Activated T-helper 1 cell treated with anti-CD3 and anti-CD28 coated beads, Interleukin-12 subunit alpha, Interleukin-12 subunit beta, Interleukin-2, Interleukin-4 antibody, amounts not matched to agents 30 ng/mL and 10 ng/mL and 1 ng/mL, durations not matched to agents 14 hours and 24 hours and 36 hours (primary cell): Measurements from ENCODE around the gene IGF1R. TPM values are rescaled to one million over a fixed set of nuclear protein-coding genes. Genes with fewer than 3 reads are reported as not detected.

Experiments used
- DNase-seq: peaks from one replicate; pipeline ENCODE4 v3.0.0; 2021; ENCODE audit warnings: low spot score
- H3K27ac Mint-ChIP-seq: one replicate; pipeline ENCODE4 v1.8.0; 2021; ENCODE audit warnings: mild to moderate bottlenecking, mixed read lengths
- H3K27me3 Mint-ChIP-seq: one replicate; pipeline ENCODE4 v1.8.0; 2022; ENCODE audit warnings: mild to moderate bottlenecking, moderate library complexity, mixed read lengths; ENCODE audit not compliant: insufficient read depth
- H3K36me3 Mint-ChIP-seq: one replicate; pipeline ENCODE4 v1.8.0; 2021; ENCODE audit warnings: low read depth, mixed read lengths
- H3K4me1 Mint-ChIP-seq: one replicate; pipeline ENCODE4 v1.8.0; 2021; ENCODE audit warnings: low read depth, mixed read lengths
- H3K4me3 Mint-ChIP-seq: one replicate; pipeline ENCODE4 v1.8.0; 2021; ENCODE audit warnings: mild to moderate bottlenecking, moderate library complexity, mixed read lengths
- H3K9me3 Mint-ChIP-seq: one replicate; pipeline ENCODE4 v1.8.0; 2021; ENCODE audit warnings: mixed read lengths
- intact Hi-C: fragments of 100-400 bp; cut with micrococcal nuclease; formaldehyde crosslinking; loops from one replicate; pipeline ENCODE4 v1.15.1; 2024
- total RNA-seq: library from RNA; stranded (reverse); gene quantifications from 2 replicates; pipeline ENCODE4 v1.2.3, GENCODE V29; 2022

IGF1R gene
- total RNA-seq, 1 donor from 2014 or later, result 38.7 TPM

- H3K9me3 Mint-ChIP-seq, result no peaks in the 10 kb centered on the region
- intact Hi-C loops, result no loop called here
These were observed 70.9 kb downstream of the IGF1R start for GRCh38 chr15:98719137-98719740.

GRCh38 chr15:98720031-98720430 is 71.7 kb downstream of the IGF1R start:
- Mint-ChIP-seq H3K4me3 (no peak overlapping the region), H3K4me1 (peaks cover 42% of the 10 kb centered on the region)

More at GRCh38 chr15:98719137-98719740, 70.9 kb downstream of the IGF1R start:
- Mint-ChIP-seq H3K4me1 (peaks cover 50% of the 10 kb centered on the region), H3K4me3 (no peak overlapping the region), H3K36me3 (no peaks in the 10 kb centered on the region), H3K27ac (no peak overlapping the region), H3K27me3 (peaks cover 2% of the 10 kb centered on the region)
- DNase-seq, result no peak

GRCh38 chr15:98720577-98721565 is 72.5 kb downstream of the IGF1R start:
- H3K27me3 Mint-ChIP-seq, result peaks cover 2% of the 10 kb centered on the region
- intact Hi-C loops, result no loop called here
- H3K4me1 Mint-ChIP-seq, result peaks cover 35% of the 10 kb centered on the region
- no peaks in the 10 kb centered on the region for H3K36me3 Mint-ChIP-seq
- H3K4me3 Mint-ChIP-seq, result no peak overlapping the region
- no peaks in the 10 kb centered on the region for H3K9me3 Mint-ChIP-seq
- no peak overlapping the region for H3K27ac Mint-ChIP-seq
- no peak for DNase-seq

More at GRCh38 chr15:98720031-98720430, 71.7 kb downstream of the IGF1R start:
- Mint-ChIP-seq H3K27ac (no peak overlapping the region), H3K27me3 (peaks cover 2% of the 10 kb centered on the region), H3K36me3 (no peaks in the 10 kb centered on the region), H3K9me3 (no peaks in the 10 kb centered on the region)
- intact Hi-C loops, result no loop called here
- no peak for DNase-seq

- no peaks in the 10 kb centered on the region for H3K9me3 Mint-ChIP-seq
- peaks cover 23% of the 10 kb centered on the region for H3K4me1 Mint-ChIP-seq
- no peak overlapping the region for H3K27ac Mint-ChIP-seq
- peaks cover 2% of the 10 kb centered on the region for H3K27me3 Mint-ChIP-seq
- no peak for DNase-seq
- intact Hi-C loops, result no loop called here
- H3K36me3 Mint-ChIP-seq, result peaks cover 2% of the 10 kb centered on the region
- no peak overlapping the region for H3K4me3 Mint-ChIP-seq
These were observed 73.9 kb downstream of the IGF1R start for GRCh38 chr15:98722209-98722608.

- no peak for DNase-seq
- peaks cover 23% of the 10 kb centered on the region for H3K4me1 Mint-ChIP-seq
- H3K27ac Mint-ChIP-seq, result no peak overlapping the region
- H3K4me3 Mint-ChIP-seq, result no peak overlapping the region
- peaks cover 2% of the 10 kb centered on the region for H3K36me3 Mint-ChIP-seq
- intact Hi-C loops, result no loop called here
- H3K9me3 Mint-ChIP-seq, result no peaks in the 10 kb centered on the region
- peaks cover 2% of the 10 kb centered on the region for H3K27me3 Mint-ChIP-seq
These were observed 74.3 kb downstream of the IGF1R start for GRCh38 chr15:98722645-98723044.

GRCh38 chr15:98723195-98723594 is 74.9 kb downstream of the IGF1R start:
- H3K9me3 Mint-ChIP-seq, result no peaks in the 10 kb centered on the region
- DNase-seq, result no peak
- no peak overlapping the region for H3K4me3 Mint-ChIP-seq
- H3K36me3 Mint-ChIP-seq, result peaks cover 2% of the 10 kb centered on the region
- peaks cover 23% of the 10 kb centered on the region for H3K4me1 Mint-ChIP-seq
- intact Hi-C loops, result no loop called here
- no peak overlapping the region for H3K27ac Mint-ChIP-seq
- H3K27me3 Mint-ChIP-seq, result peaks cover 2% of the 10 kb centered on the region

- intact Hi-C loops, result no loop called here
- H3K27ac Mint-ChIP-seq, result no peak overlapping the region
These were observed 75.7 kb downstream of the IGF1R start for GRCh38 chr15:98724048-98724447.

GRCh38 chr15:98724494-98724893 is 76.2 kb downstream of the IGF1R start:
- intact Hi-C loops, result no loop called here
- peaks cover 23% of the 10 kb centered on the region for H3K4me1 Mint-ChIP-seq

More at GRCh38 chr15:98724048-98724447, 75.7 kb downstream of the IGF1R start:
- DNase-seq, result no peak
- Mint-ChIP-seq H3K4me3 (no peak overlapping the region), H3K4me1 (peaks cover 23% of the 10 kb centered on the region), H3K27me3 (peaks cover 2% of the 10 kb centered on the region), H3K36me3 (peaks cover 2% of the 10 kb centered on the region), H3K9me3 (no peaks in the 10 kb centered on the region)

GRCh38 chr15:98725874-98726273 is 77.5 kb downstream of the IGF1R start:
- H3K4me1 Mint-ChIP-seq, result peaks cover 12% of the 10 kb centered on the region
- peaks cover 2% of the 10 kb centered on the region for H3K36me3 Mint-ChIP-seq
- peaks cover 1% of the 10 kb centered on the region for H3K27me3 Mint-ChIP-seq
- H3K27ac Mint-ChIP-seq, result no peak overlapping the region
- no peaks in the 10 kb centered on the region for H3K9me3 Mint-ChIP-seq
- intact Hi-C loops, result no loop called here
- H3K4me3 Mint-ChIP-seq, result no peak overlapping the region
- no peak for DNase-seq

More at GRCh38 chr15:98724494-98724893, 76.2 kb downstream of the IGF1R start:
- Mint-ChIP-seq H3K9me3 (no peaks in the 10 kb centered on the region), H3K27me3 (peaks cover 2% of the 10 kb centered on the region), H3K36me3 (peaks cover 2% of the 10 kb centered on the region), H3K4me3 (no peak overlapping the region), H3K27ac (no peak overlapping the region)
- no peak for DNase-seq

- DNase-seq, result no peak
- Mint-ChIP-seq H3K4me3 (no peak overlapping the region), H3K27me3 (no peaks in the 10 kb centered on the region), H3K4me1 (no peaks in the 10 kb centered on the region), H3K9me3 (no peaks in the 10 kb centered on the region), H3K27ac (no peak overlapping the region), H3K36me3 (peaks cover 2% of the 10 kb centered on the region)
- intact Hi-C loops, result no loop called here
These were observed 79.0 kb downstream of the IGF1R start for GRCh38 chr15:98727115-98728040.

- DNase-seq, result no peak
- Mint-ChIP-seq H3K27me3 (no peaks in the 10 kb centered on the region), H3K4me3 (no peak overlapping the region), H3K27ac (no peak overlapping the region), H3K9me3 (no peaks in the 10 kb centered on the region), H3K36me3 (peaks cover 2% of the 10 kb centered on the region), H3K4me1 (no peaks in the 10 kb centered on the region)
- intact Hi-C loops, result no loop called here
These were observed 79.9 kb downstream of the IGF1R start for GRCh38 chr15:98728082-98728810.

GRCh38 chr15:98728811-98729160 is 80.4 kb downstream of the IGF1R start:
- DNase-seq, result no peak
- no peak overlapping the region for H3K27ac Mint-ChIP-seq
- peaks cover 2% of the 10 kb centered on the region for H3K36me3 Mint-ChIP-seq
- no peak overlapping the region for H3K4me3 Mint-ChIP-seq
- intact Hi-C loops, result no loop called here
- H3K4me1 Mint-ChIP-seq, result no peaks in the 10 kb centered on the region
- H3K27me3 Mint-ChIP-seq, result no peaks in the 10 kb centered on the region
- H3K9me3 Mint-ChIP-seq, result no peaks in the 10 kb centered on the region
